HCT116 (cell line): ENCODE measurements around the gene CNTN5. TPM values are rescaled to one million over a fixed set of nuclear protein-coding genes. Genes with fewer than 3 reads are reported as not detected.

ENCODE experiments used
- ATAC-seq: fragments of 200-7000 bp; cut with Tn5 transposase; 2 replicates; pipeline ENCODE4 v1.9.1; 2020; ENCODE audit warnings: mild to moderate bottlenecking, moderate library complexity
- BruUV-seq: library from RNA; stranded (reverse); fragments of 400-500 nt; replicated peaks from 2 replicates; lab custom pipeline; 2021; lab: Mats Ljungman, UMichigan
- CTCF ChIA-PET: fragments of 300-600 bp; sonication (Branson Sonifier 250); formaldehyde crosslinking; loops from one replicate; lab custom pipeline; 2021; ENCODE audit warnings: antibody characterized with exemption; lab: Charles Lee
- POLR2A ChIA-PET: fragments of 300-600, 350-600 bp; sonication (Branson Sonifier 250); formaldehyde crosslinking; loops from one replicate; lab custom pipeline; 2021; ENCODE audit warnings: antibody characterized with exemption; lab: Charles Lee
- RAD21 ChIA-PET, 2 experiments: fragments of 300-600 bp; sonication (Branson Sonifier 250); formaldehyde crosslinking; loops; one replicate each; lab custom pipeline; 2023; ENCODE audit warnings: low total read pairs in 2 of 2; ENCODE audit not compliant: uncharacterized antibody in 2 of 2, unreplicated experiment in 2 of 2, low non-redundant PET in 1 of 2; lab: Charles Lee
- DNase-seq: peaks from one replicate; pipeline ENCODE4 v3.0.0-alpha.2; 2010; ENCODE audit warnings: low read depth, low spot score
- H2AFZ ChIP-seq: fragments of 200-600 bp; shearing (Covaris generic), sonication (generic); 2 replicates; pipeline ENCODE4 v1.6.1; 2017; ENCODE audit warnings: low read depth, mixed run types, mixed read lengths, antibody characterized with exemption, low read length; ENCODE audit not compliant: poor library complexity, severe bottlenecking
- H3K27ac ChIP-seq: 2 replicates; pipeline ENCODE4 v1.5.1; 2012; ENCODE audit warnings: low read depth, low read length
- H3K27me3 ChIP-seq: fragments of 200-600 bp; sonication (generic); 2 replicates; pipeline ENCODE4 v1.6.1; 2016; ENCODE audit warnings: mixed run types, low read length, mixed read lengths; ENCODE audit not compliant: insufficient read depth
- H3K36me3 ChIP-seq, 2 experiments: fragments of 200-500 bp in 1 of 2; fragments of 200-600 bp in 1 of 2; sonication (Bioruptor generic) in 1 of 2; sonication (generic) in 1 of 2; 2 replicates each; pipeline versions ENCODE4 v1.5.1 to v1.6.1; 2014 to 2016; ENCODE audit warnings: low read length in 2 of 2, inconsistent platforms in 1 of 2, mixed read lengths in 1 of 2, mixed run types in 1 of 2; ENCODE audit not compliant: insufficient read depth in 2 of 2, control insufficient read depth in 1 of 2
- H3K4me1 ChIP-seq, 2 experiments: fragments of 200-600 bp in 1 of 2; sonication (generic) in 1 of 2; 2 replicates each; pipeline versions ENCODE4 v1.5.1 to v1.6.1; 2012 to 2017; ENCODE audit warnings: low read length in 2 of 2, inconsistent platforms in 1 of 2, mild to moderate bottlenecking in 1 of 2, mixed read lengths in 1 of 2, mixed run types in 1 of 2, moderate library complexity in 1 of 2; ENCODE audit not compliant: insufficient read depth in 2 of 2, control insufficient read depth in 1 of 2
- H3K4me2 ChIP-seq: fragments of 200-600 bp; sonication (generic); 2 replicates; pipeline ENCODE4 v1.6.1; 2017; ENCODE audit warnings: mixed run types, low read length, mixed read lengths
- H3K4me3 ChIP-seq, 2 experiments: fragments of 200-600 bp in 1 of 2; sonication (generic) in 1 of 2; replicated peaks in 1 of 2; 2 replicates each; pipeline ENCODE4 v1.5.1; 2011 to 2016; ENCODE audit warnings: low read length in 2 of 2, control low read depth in 1 of 2, low read depth in 1 of 2, mild to moderate bottlenecking in 1 of 2, mixed read lengths in 1 of 2, mixed run types in 1 of 2
- H3K79me2 ChIP-seq: fragments of 200-600 bp; sonication (generic); 2 replicates; pipeline ENCODE4 v1.6.1; 2017; ENCODE audit warnings: mild to moderate bottlenecking, mixed run types, low read length, moderate library complexity, mixed read lengths; ENCODE audit not compliant: insufficient read depth
- H3K9ac ChIP-seq: fragments of 200-600 bp; sonication (generic); 2 replicates; pipeline ENCODE4 v1.6.1; 2016; ENCODE audit warnings: low read length, mixed read lengths
- H3K9me2 ChIP-seq: fragments of 200-600 bp; sonication (generic), shearing (Covaris generic); 2 replicates; pipeline ENCODE4 v1.6.1; 2017; ENCODE audit warnings: mixed run types, mild to moderate bottlenecking, moderate library complexity; ENCODE audit not compliant: insufficient read depth
- H3K9me3 ChIP-seq, 2 experiments: fragments of 200-500 bp in 1 of 2; fragments of 200-600 bp in 1 of 2; sonication (Bioruptor generic) in 1 of 2; sonication (generic) in 1 of 2; 2 replicates each; pipeline ENCODE4 v1.6.1; 2014 to 2017; ENCODE audit warnings: low read length in 2 of 2, mixed read lengths in 2 of 2, inconsistent platforms in 1 of 2, low read depth in 1 of 2, mild to moderate bottlenecking in 1 of 2, mixed run types in 1 of 2, moderate library complexity in 1 of 2; ENCODE audit not compliant: control insufficient read depth in 1 of 2, insufficient read depth in 1 of 2
- H4K20me1 ChIP-seq: fragments of 200-600 bp; sonication (generic), shearing (Covaris generic); 2 replicates; pipeline ENCODE4 v1.6.1; 2017; ENCODE audit warnings: mixed run types, mild to moderate bottlenecking, moderate library complexity; ENCODE audit not compliant: insufficient read depth
- CEBPB ChIP-seq: IDR thresholded peaks from 2 replicates; pipeline ENCODE4 v1.6.1; 2012; ENCODE audit warnings: low read depth
- EGR1 ChIP-seq: IDR thresholded peaks from 2 replicates; pipeline ENCODE4 v1.6.1; 2012; ENCODE audit warnings: low read depth
- ELF1 ChIP-seq: IDR thresholded peaks from 2 replicates; pipeline ENCODE4 v1.6.1; 2012; ENCODE audit warnings: low read depth, borderline replicate concordance
- EZH2 ChIP-seq: fragments of 200-600 bp; sonication (generic); IDR thresholded peaks from 2 replicates; pipeline ENCODE4 v1.6.1; 2017; ENCODE audit warnings: antibody characterized with exemption, mixed run types
- EZH2phosphoT487 ChIP-seq: fragments of 200-600 bp; IDR thresholded peaks from 2 replicates; pipeline ENCODE4 v1.6.1; 2018; ENCODE audit warnings: antibody characterized with exemption, borderline replicate concordance
- JUND ChIP-seq: IDR thresholded peaks from 2 replicates; pipeline ENCODE4 v1.6.1; 2012
- POLR2A ChIP-seq: IDR thresholded peaks from 2 replicates; pipeline ENCODE4 v1.7.0; 2011; ENCODE audit warnings: borderline replicate concordance; ENCODE audit not compliant: insufficient read depth, insufficient read length; ENCODE audit errors: extremely low read depth
- SP1 ChIP-seq: IDR thresholded peaks from 2 replicates; pipeline ENCODE4 v1.6.1; 2012; ENCODE audit warnings: low read depth
- TCF7L2 ChIP-seq: IDR thresholded peaks from 2 replicates; pipeline ENCODE4 v1.7.0; 2011; ENCODE audit warnings: borderline replicate concordance, inconsistent platforms; ENCODE audit not compliant: insufficient read depth, insufficient read length; ENCODE audit errors: extremely low read depth
- YY1 ChIP-seq: IDR thresholded peaks from 2 replicates; pipeline ENCODE4 v1.6.1; 2011; ENCODE audit warnings: low read length, low read depth, moderate library complexity, mild to moderate bottlenecking; ENCODE audit not compliant: insufficient replicate concordance; ENCODE audit errors: extremely low read depth
- ZFX ChIP-seq: fragments of 450-650 bp; IDR thresholded peaks from 2 replicates; pipeline ENCODE4 v1.6.1; 2017
- intact Hi-C: fragments of 100-400 bp; cut with micrococcal nuclease; formaldehyde crosslinking; loops from 2 replicates; pipeline ENCODE4 v1.10.0; 2022
- total RNA-seq: library from RNA; stranded (reverse); gene quantifications from one replicate; pipeline ENCODE4 v1.2.1, GENCODE V29; 2021; ENCODE audit not compliant: unreplicated experiment
- TF ChIP-seq, protein P1 (sequence below), 3 experiments: fragments of 200-600 bp in 1 of 3; sonication (generic) in 1 of 3; IDR thresholded peaks in 2 of 3; conservative IDR thresholded peaks in 1 of 3; 2 replicates each; pipeline ENCODE4 v1.5.1; 2012 to 2017; ENCODE audit warnings: low read depth in 2 of 3, low read length in 2 of 3, antibody characterized with exemption in 1 of 3, borderline replicate concordance in 1 of 3, control low read depth in 1 of 3, mild to moderate bottlenecking in 1 of 3, mixed read lengths in 1 of 3, mixed run types in 1 of 3, moderate library complexity in 1 of 3; ENCODE audit not compliant: insufficient read depth in 1 of 3

Gene CNTN5
- total RNA-seq, 1 experiment from 2014 or later = not detected

DNA sequence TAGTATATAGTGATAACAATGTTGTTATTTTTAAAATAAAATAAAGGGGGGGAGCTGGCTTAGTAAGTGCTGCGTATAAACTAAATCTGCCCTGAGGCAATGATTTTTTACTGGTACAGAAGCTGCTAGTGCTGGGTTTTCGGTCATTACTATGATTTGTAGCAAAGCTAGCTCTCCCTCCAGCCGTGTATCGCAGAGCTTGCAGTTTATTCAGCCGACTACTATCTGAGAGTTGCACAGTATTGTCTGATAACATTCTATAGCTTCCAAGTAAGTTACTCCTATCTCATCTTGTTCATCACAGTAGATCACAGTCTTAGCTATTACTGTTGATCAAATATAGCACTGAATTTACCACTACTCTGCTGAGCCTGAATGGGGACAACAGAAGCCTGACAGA is 860.9 kb downstream of the CNTN5 start:
- no peak for TF ChIP-seq ELF1
- no peak for TF ChIP-seq EGR1
- no peak for TF ChIP-seq EZH2
- TF ChIP-seq SP1 = no peak
- TF ChIP-seq JUND = no peak
- no peak for TF ChIP-seq ZFX
- no peak for TF ChIP-seq TCF7L2
- TF ChIP-seq CEBPB = no peak
- TF ChIP-seq POLR2A = no peak
- CTCF ChIA-PET = no interaction called here
- intact Hi-C loops = no loop called here
- no peaks in the 10 kb centered on the region for H3K79me2 ChIP-seq
- H3K4me2 ChIP-seq = no peak overlapping the region
- no peaks in the 10 kb centered on the region for H4K20me1 ChIP-seq
- H3K9me3 ChIP-seq = peaks cover 9 to 15% of the 10 kb centered on the region in 2 experiments; a peak in 2 of 4 replicates
- H2AFZ ChIP-seq = no peak overlapping the region
- H3K9ac ChIP-seq = no peak overlapping the region
- no peaks in the 10 kb centered on the region for H3K36me3 ChIP-seq
- BruUV-seq = no TSS peak
- no peak overlapping the region for H3K4me3 ChIP-seq
- POLR2A ChIA-PET = no interaction called here
- RAD21 ChIA-PET = no interaction called here
- no peak overlapping the region for H3K27ac ChIP-seq
- no peaks in the 10 kb centered on the region for H3K4me1 ChIP-seq
- no peaks in the 10 kb centered on the region for H3K9me2 ChIP-seq
- no peaks in the 10 kb centered on the region for H3K27me3 ChIP-seq
- DNase-seq (no peak), ATAC-seq (no peak)

DNA sequence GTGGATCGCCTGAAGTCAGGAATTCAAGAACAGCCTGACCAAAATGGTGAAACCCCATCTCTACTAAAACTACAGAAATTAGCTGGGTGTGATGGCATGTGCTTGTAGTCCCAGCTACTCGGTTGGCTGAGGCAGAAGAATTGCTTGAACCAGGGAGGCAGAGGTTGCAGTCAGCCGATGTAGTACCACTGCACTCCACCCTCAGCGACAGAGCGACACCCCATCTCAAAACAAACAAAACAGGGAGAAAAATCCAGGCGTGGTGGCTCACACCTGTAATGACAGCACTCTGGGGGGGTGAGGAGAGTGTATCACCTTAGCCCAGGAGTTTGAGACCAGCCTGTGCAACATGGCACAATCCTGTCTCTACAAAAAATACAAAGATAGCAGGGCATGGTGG is 864.0 kb downstream of the CNTN5 start:
- Histone ChIP-seq H3K27me3 (no peaks in the 10 kb centered on the region), H3K9me2 (no peaks in the 10 kb centered on the region), H3K9ac (no peak overlapping the region), H4K20me1 (no peaks in the 10 kb centered on the region), H3K4me3 (no peak overlapping the region), H3K27ac (no peak overlapping the region), H3K4me1 (no peaks in the 10 kb centered on the region), H2AFZ (no peak overlapping the region), H3K79me2 (no peaks in the 10 kb centered on the region), H3K4me2 (no peak overlapping the region), H3K36me3 (no peaks in the 10 kb centered on the region), H3K9me3 (peaks cover 9 to 10% of the 10 kb centered on the region in 2 experiments; a peak in 2 of 4 replicates)
- RAD21 ChIA-PET = no interaction called here
- intact Hi-C loops = no loop called here
- BruUV-seq = no TSS peak
- no peak for ATAC-seq
- DNase-seq = no peak
- TF ChIP-seq EZH2phosphoT487 = no peak
- TF ChIP-seq, protein P1, sequence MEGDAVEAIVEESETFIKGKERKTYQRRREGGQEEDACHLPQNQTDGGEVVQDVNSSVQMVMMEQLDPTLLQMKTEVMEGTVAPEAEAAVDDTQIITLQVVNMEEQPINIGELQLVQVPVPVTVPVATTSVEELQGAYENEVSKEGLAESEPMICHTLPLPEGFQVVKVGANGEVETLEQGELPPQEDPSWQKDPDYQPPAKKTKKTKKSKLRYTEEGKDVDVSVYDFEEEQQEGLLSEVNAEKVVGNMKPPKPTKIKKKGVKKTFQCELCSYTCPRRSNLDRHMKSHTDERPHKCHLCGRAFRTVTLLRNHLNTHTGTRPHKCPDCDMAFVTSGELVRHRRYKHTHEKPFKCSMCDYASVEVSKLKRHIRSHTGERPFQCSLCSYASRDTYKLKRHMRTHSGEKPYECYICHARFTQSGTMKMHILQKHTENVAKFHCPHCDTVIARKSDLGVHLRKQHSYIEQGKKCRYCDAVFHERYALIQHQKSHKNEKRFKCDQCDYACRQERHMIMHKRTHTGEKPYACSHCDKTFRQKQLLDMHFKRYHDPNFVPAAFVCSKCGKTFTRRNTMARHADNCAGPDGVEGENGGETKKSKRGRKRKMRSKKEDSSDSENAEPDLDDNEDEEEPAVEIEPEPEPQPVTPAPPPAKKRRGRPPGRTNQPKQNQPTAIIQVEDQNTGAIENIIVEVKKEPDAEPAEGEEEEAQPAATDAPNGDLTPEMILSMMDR (IDR thresholded peaks at IDR 0.05 in 2 of 3, conservative IDR thresholded peaks at IDR 0.05 in 1 of 3; ENCODE audit: borderline replicate concordance in 1 of 3, insufficient read depth in 1 of 3, low read depth in 2 of 3, low read length in 2 of 3) = no peak
- TF ChIP-seq YY1 = no peak
- TF ChIP-seq ZFX = no peak
- POLR2A ChIA-PET = no interaction called here
- CTCF ChIA-PET = no interaction called here
